Nephron progenitor cell (in vitro differentiated cells): ENCODE data around the gene FAM131B.

Experiments used
- DNase-seq: peaks from one replicate; pipeline ENCODE4 v3.0.0; 2021
- H3K27ac Mint-ChIP-seq: 2 replicates; pipeline ENCODE4 v1.8.0; 2021; ENCODE audit warnings: mild to moderate bottlenecking, moderate library complexity, mixed read lengths
- H3K27me3 Mint-ChIP-seq: 2 replicates; pipeline ENCODE4 v1.8.0; 2021; ENCODE audit warnings: mild to moderate bottlenecking, low read depth, mixed read lengths; ENCODE audit not compliant: poor library complexity
- H3K36me3 Mint-ChIP-seq: 2 replicates; pipeline ENCODE4 v1.8.0; 2021; ENCODE audit warnings: low read depth, mixed read lengths
- H3K4me1 Mint-ChIP-seq: 2 replicates; pipeline ENCODE4 v1.8.0; 2021; ENCODE audit warnings: mixed read lengths
- H3K4me3 Mint-ChIP-seq: 2 replicates; pipeline ENCODE4 v1.8.0; 2021; ENCODE audit warnings: mild to moderate bottlenecking, moderate library complexity, mixed read lengths
- H3K9me3 Mint-ChIP-seq: 2 replicates; pipeline ENCODE4 v1.8.0; 2021; ENCODE audit warnings: mild to moderate bottlenecking, moderate library complexity, mixed read lengths
- CTCF ChIP-seq: fragments of 200-600 bp; sonication (generic); IDR thresholded peaks from 2 replicates; pipeline ENCODE4 v1.5.0; 2021; ENCODE audit warnings: antibody characterized with exemption

Gene FAM131B

GRCh38 chr7:143351574-143351973 is 10.9 kb downstream of the FAM131B start:
- Mint-ChIP-seq H3K4me1 (peaks cover 45% of the 10 kb centered on the region), H3K27me3 (peaks cover 39% of the 10 kb centered on the region), H3K27ac (no peak overlapping the region), H3K4me3 (no peak overlapping the region), H3K9me3 (no peaks in the 10 kb centered on the region), H3K36me3 (no peaks in the 10 kb centered on the region)
- TF ChIP-seq CTCF: no peak
- no peak for DNase-seq

GRCh38 chr7:143351060-143351459 is 11.5 kb downstream of the FAM131B start:
- no peaks in the 10 kb centered on the region for H3K9me3 Mint-ChIP-seq
- no peaks in the 10 kb centered on the region for H3K36me3 Mint-ChIP-seq
- TF ChIP-seq CTCF: no peak
- peaks cover 43% of the 10 kb centered on the region for H3K27me3 Mint-ChIP-seq
- peaks cover 45% of the 10 kb centered on the region for H3K4me1 Mint-ChIP-seq
- no peak overlapping the region for H3K4me3 Mint-ChIP-seq
- H3K27ac Mint-ChIP-seq: peak overlapping the region; percentile 66
- DNase-seq: no peak

GRCh38 chr7:143347950-143348349 is 14.6 kb downstream of the FAM131B start:
- peaks cover 52% of the 10 kb centered on the region for H3K27me3 Mint-ChIP-seq
- H3K4me1 Mint-ChIP-seq: peaks cover 26% of the 10 kb centered on the region
- H3K4me3 Mint-ChIP-seq: no peak overlapping the region
- no peak for DNase-seq
- H3K9me3 Mint-ChIP-seq: no peaks in the 10 kb centered on the region
- no peaks in the 10 kb centered on the region for H3K36me3 Mint-ChIP-seq
- no peak for TF ChIP-seq CTCF
- no peak overlapping the region for H3K27ac Mint-ChIP-seq

- Mint-ChIP-seq H3K9me3 (no peaks in the 10 kb centered on the region), H3K36me3 (no peaks in the 10 kb centered on the region), H3K4me1 (peaks cover 6% of the 10 kb centered on the region), H3K27ac (no peak overlapping the region), H3K27me3 (peaks cover 62% of the 10 kb centered on the region), H3K4me3 (no peak overlapping the region)
- DNase-seq: no peak
- no peak for TF ChIP-seq CTCF
Observed at GRCh38 chr7:143346018-143346417, 16.5 kb downstream of the FAM131B start.

GRCh38 chr7:143345428-143345900 is 17.0 kb downstream of the FAM131B start:
- no peaks in the 10 kb centered on the region for H3K36me3 Mint-ChIP-seq
- no peaks in the 10 kb centered on the region for H3K9me3 Mint-ChIP-seq
- H3K4me1 Mint-ChIP-seq: peaks cover 5% of the 10 kb centered on the region
- H3K27ac Mint-ChIP-seq: no peak overlapping the region
- peak overlapping the region; percentile 72 for H3K4me3 Mint-ChIP-seq
- DNase-seq: peak; percentile 78
- peak; percentile 55 for TF ChIP-seq CTCF
- peaks cover 64% of the 10 kb centered on the region for H3K27me3 Mint-ChIP-seq

- Mint-ChIP-seq H3K27me3 (peaks cover 68% of the 10 kb centered on the region), H3K9me3 (no peaks in the 10 kb centered on the region), H3K4me3 (no peak overlapping the region), H3K27ac (no peak overlapping the region), H3K4me1 (peaks cover 5% of the 10 kb centered on the region), H3K36me3 (no peaks in the 10 kb centered on the region)
- no peak for TF ChIP-seq CTCF
- DNase-seq: no peak
Observed at GRCh38 chr7:143343596-143343995, 18.9 kb downstream of the FAM131B start.
